IMR-90 (cell line): ENCODE measurements around the gene MUC5B. TPM values are rescaled to one million over a fixed set of nuclear protein-coding genes. Genes with fewer than 3 reads are reported as not detected.

ENCODE experiments used
- ATAC-seq: fragments of 200-7000 bp; cut with Tn5 transposase; 2 replicates; pipeline ENCODE4 v1.9.1; 2020; ENCODE audit warnings: low read depth, mild to moderate bottlenecking, moderate library complexity
- BruUV-seq: library from RNA; stranded (reverse); fragments of 400-500 nt; replicated peaks from 2 replicates; lab custom pipeline; 2021; lab: Mats Ljungman, UMichigan
- CTCF ChIA-PET: fragments of 300-600 bp; formaldehyde crosslinking; extraction: SDS; loops from one replicate; lab custom pipeline; 2021; ENCODE audit warnings: antibody characterized with exemption; lab: Yijun Ruan, JAX
- POLR2A ChIA-PET: fragments of 300-600 bp; sonication (Branson Sonifier 250); formaldehyde crosslinking; loops from one replicate; lab custom pipeline; 2022; ENCODE audit warnings: antibody characterized with exemption; ENCODE audit not compliant: unreplicated experiment; lab: Charles Lee
- DNase-seq: peaks from one replicate; pipeline ENCODE4 v3.0.0; 2013
- H2AFZ ChIP-seq: replicated peaks from 2 replicates; pipeline ENCODE3; 2013; ENCODE audit warnings: low read length, mild to moderate bottlenecking; ENCODE audit not compliant: poor library complexity
- H2AK5ac ChIP-seq: 2 replicates; pipeline ENCODE4 v1.6.1; 2013; ENCODE audit warnings: low read depth, low read length, inconsistent platforms
- H2AK9ac ChIP-seq: replicated peaks from 2 replicates; pipeline ENCODE3; 2013; ENCODE audit warnings: mild to moderate bottlenecking, low read depth, low read length, moderate library complexity; ENCODE audit not compliant: poor library complexity
- H2BK120ac ChIP-seq: 2 replicates; pipeline ENCODE4 v1.6.1; 2013; ENCODE audit warnings: low read depth, low read length, inconsistent platforms
- H2BK15ac ChIP-seq: 3 replicates; pipeline ENCODE4 v1.6.1; 2013; ENCODE audit warnings: low read depth, low read length, inconsistent platforms
- H2BK20ac ChIP-seq: 2 replicates; pipeline ENCODE4 v1.6.1; 2013; ENCODE audit warnings: low read depth, mild to moderate bottlenecking, inconsistent platforms, low read length, moderate library complexity
- H2BK5ac ChIP-seq: 2 replicates; pipeline ENCODE4 v1.6.1; 2013; ENCODE audit warnings: mild to moderate bottlenecking, low read depth, low read length, inconsistent platforms; ENCODE audit not compliant: poor library complexity, severe bottlenecking
- H3K14ac ChIP-seq: replicated peaks from 2 replicates; pipeline ENCODE4 v1.6.1; 2013; ENCODE audit warnings: low read depth, low read length, inconsistent platforms
- H3K18ac ChIP-seq: 2 replicates; pipeline ENCODE4 v1.6.1; 2013; ENCODE audit warnings: low read depth, low read length, control low read depth
- H3K23ac ChIP-seq: 2 replicates; pipeline ENCODE4 v1.6.1; 2013; ENCODE audit warnings: low read depth, low read length, inconsistent platforms
- H3K27ac ChIP-seq: 2 replicates; pipeline ENCODE4 v1.5.1; 2013; ENCODE audit warnings: mild to moderate bottlenecking, control low read depth, low read length; ENCODE audit not compliant: insufficient read depth
- H3K27me3 ChIP-seq: 2 replicates; pipeline ENCODE4 v1.6.1; 2013; ENCODE audit warnings: low read length; ENCODE audit not compliant: control insufficient read depth, insufficient read depth
- H3K36me3 ChIP-seq: 2 replicates; pipeline ENCODE4 v1.6.1; 2013; ENCODE audit warnings: low read length, mixed read lengths; ENCODE audit not compliant: control insufficient read depth, insufficient read depth
- H3K4ac ChIP-seq: 2 replicates; pipeline ENCODE4 v1.6.1; 2013; ENCODE audit warnings: low read depth, low read length, inconsistent platforms
- H3K4me1 ChIP-seq: 2 replicates; pipeline ENCODE4 v1.6.1; 2013; ENCODE audit warnings: low read length, mixed read lengths; ENCODE audit not compliant: control insufficient read depth, insufficient read depth
- H3K4me2 ChIP-seq: 2 replicates; pipeline ENCODE4 v1.6.1; 2013; ENCODE audit warnings: low read depth, mild to moderate bottlenecking, control low read depth, low read length, moderate library complexity
- H3K4me3 ChIP-seq: 2 replicates; pipeline ENCODE4 v1.5.1; 2013; ENCODE audit warnings: low read depth, mild to moderate bottlenecking, control low read depth, low read length, moderate library complexity; ENCODE audit not compliant: insufficient read depth
- H3K56ac ChIP-seq: 2 replicates; pipeline ENCODE4 v1.6.1; 2013; ENCODE audit warnings: low read length, inconsistent platforms; ENCODE audit not compliant: insufficient read depth; ENCODE audit errors: extremely low read depth
- H3K79me1 ChIP-seq, 2 experiments: 2 replicates each; pipeline ENCODE4 v1.6.1; 2013; ENCODE audit warnings: low read length in 2 of 2, inconsistent platforms in 1 of 2, low read depth in 1 of 2
- H3K9ac ChIP-seq: 2 replicates; pipeline ENCODE4 v1.6.1; 2013; ENCODE audit warnings: low read depth, low read length, control low read depth
- H3K9me1 ChIP-seq: 2 replicates; pipeline ENCODE4 v1.6.1; 2013; ENCODE audit warnings: low read length, inconsistent platforms; ENCODE audit not compliant: insufficient read depth
- H3K9me3 ChIP-seq: 2 replicates; pipeline ENCODE4 v1.6.1; 2013; ENCODE audit warnings: low read length; ENCODE audit not compliant: control insufficient read depth, insufficient read depth
- H4K20me1 ChIP-seq: 2 replicates; pipeline ENCODE4 v1.6.1; 2013; ENCODE audit warnings: low read length, inconsistent platforms; ENCODE audit not compliant: insufficient read depth
- H4K5ac ChIP-seq: 2 replicates; pipeline ENCODE4 v1.6.1; 2013; ENCODE audit warnings: mild to moderate bottlenecking, low read depth, low read length, control low read depth
- H4K8ac ChIP-seq, 2 experiments: 2 replicates each; pipeline ENCODE4 v1.6.1; 2013; ENCODE audit warnings: low read depth in 2 of 2, low read length in 2 of 2, control low read depth in 1 of 2, inconsistent platforms in 1 of 2
- H4K91ac ChIP-seq: 2 replicates; pipeline ENCODE4 v1.6.1; 2013; ENCODE audit warnings: low read depth, low read length, inconsistent platforms; ENCODE audit not compliant: insufficient read depth
- CEBPB ChIP-seq: IDR thresholded peaks from 2 replicates; pipeline ENCODE4 v1.6.1; 2012; ENCODE audit warnings: low read depth, low read length, improper control_type of control experiment
- CTCF ChIP-seq: conservative IDR thresholded peaks from 2 replicates; pipeline ENCODE4 v1.5.1; 2012; ENCODE audit warnings: mild to moderate bottlenecking, low read depth, low read length, improper control_type of control experiment
- FOS ChIP-seq: fragments of 150-350 bp; IDR thresholded peaks from 2 replicates; pipeline ENCODE4 v1.6.1; 2016; ENCODE audit warnings: low read depth, low read length
- NFE2L2 ChIP-seq: fragments of 150-350 bp; IDR thresholded peaks from 2 replicates; pipeline ENCODE4 v1.6.1; 2016; ENCODE audit warnings: low read depth, mild to moderate bottlenecking, low read length
- RAD21 ChIP-seq: IDR thresholded peaks from 2 replicates; pipeline ENCODE4 v1.6.1; 2012; ENCODE audit warnings: low read length, improper control_type of control experiment
- SMC3 ChIP-seq: fragments of 150-350 bp; IDR thresholded peaks from 2 replicates; pipeline ENCODE4 v1.6.1; 2016; ENCODE audit warnings: low read depth, mild to moderate bottlenecking, antibody characterized with exemption, low read length, moderate library complexity
- WGBS, 2 experiments: methylation state at CpG; one replicate each; pipeline versions ENCODE4 v1.1.5 to v1.1.7; 2013; ENCODE audit warnings: missing lambda C conversion rate in 2 of 2; ENCODE audit not compliant: insufficient read length in 1 of 2; ENCODE audit errors: extremely low coverage in 2 of 2; 5-methylcytosine and 5-hydroxymethylcytosine counted together
- dilution Hi-C: fragments of 300-500 bp; cut with HindIII; formaldehyde crosslinking; loops from one replicate; pipeline ENCODE4 v1.14.3; 2018; ENCODE audit warnings: low sequenced_read_pairs; ENCODE audit not compliant: unreplicated experiment
- in situ Hi-C: fragments of 300-500 bp; cut with MboI; formaldehyde crosslinking; loops from 3 replicates; pipeline ENCODE4 v1.14.3; 2019; ENCODE audit warnings: low sequenced_read_pairs, inconsistent platforms, mixed read lengths
- intact Hi-C: fragments of 100-400 bp; cut with micrococcal nuclease; formaldehyde crosslinking; loops from 2 replicates; pipeline ENCODE4 v1.10.0; 2022
- polyA plus RNA-seq, 3 experiments: library from polyadenylated mRNA; depleted of rRNA; stranded (reverse); fragments of >200 nt; gene quantifications; 2 replicates each; pipeline ENCODE4 v1.2.3, GENCODE V29; 2012; ENCODE audit warnings: low replicate concordance in 1 of 3
- total RNA-seq: library from RNA; depleted of rRNA; stranded (reverse); fragments of >200 nt; gene quantifications from 2 replicates; pipeline ENCODE4 v1.2.3, GENCODE V29; 2012
- TF ChIP-seq, protein P1 (sequence below): fragments of 150-350 bp; IDR thresholded peaks from 2 replicates; pipeline ENCODE4 v1.6.1; 2017; ENCODE audit warnings: mild to moderate bottlenecking, antibody characterized with exemption, low read length, low read depth

The MUC5B gene
- total and polyA plus RNA-seq, 2 of the 4 experiments (the other 2 are of a cell fraction) = not detected

DNA sequence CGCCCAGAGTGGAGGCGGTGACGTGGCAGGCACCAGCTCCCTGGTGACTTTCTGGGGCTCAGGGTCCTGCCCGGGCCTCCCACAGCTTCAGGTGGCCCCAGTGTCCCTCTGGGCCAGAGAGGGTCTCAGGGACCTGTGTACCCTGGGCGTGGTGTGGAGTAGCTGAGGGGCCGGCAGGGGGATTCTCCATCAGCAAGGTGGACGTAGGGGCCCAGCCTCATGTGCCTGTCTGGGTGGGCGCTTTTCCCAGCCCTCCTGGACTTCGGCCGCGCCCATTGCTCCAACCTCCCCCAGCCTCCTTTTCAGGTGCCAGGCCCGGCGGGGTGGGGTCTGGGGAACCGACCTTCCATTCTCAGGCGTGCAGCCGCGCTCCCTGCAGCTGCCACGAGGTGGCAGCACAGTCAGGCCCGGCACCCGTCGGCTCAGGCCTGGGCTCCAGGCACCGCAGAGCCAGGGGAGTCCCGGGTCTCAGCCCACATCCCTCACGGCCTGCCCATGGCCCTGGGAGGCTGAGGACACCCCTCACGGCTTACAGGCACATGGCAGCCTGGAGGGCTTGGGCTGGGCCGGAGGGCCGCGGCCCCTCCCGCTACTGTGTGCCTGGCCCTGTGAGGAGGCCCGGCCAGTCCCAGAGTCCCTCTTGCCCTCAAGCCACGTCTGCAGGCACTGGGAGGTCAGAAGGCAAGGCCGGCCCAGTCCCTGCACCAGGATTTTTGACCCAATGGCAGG lies 19.9 kb upstream of the MUC5B start:
- 3% methylated on average over 15 of the region's 32 CpGs; no CpG with 5 or more reads in 1 of the 2 experiments for WGBS, 2 experiments
- DNase-seq (peak; percentile 12), ATAC-seq (peak; percentile 97)
- dilution Hi-C loops (no loop called here), intact Hi-C loops (loop anchor here (1.0 to 2.0 kb wide), 2 partner anchors 88 to 312 kb away; no protein-coding TSS in a partner anchor), in situ Hi-C loops (loop anchor here (25.0 kb wide), 1 partner anchor 309 kb away; no protein-coding TSS in a partner anchor)
- peak; percentile 86 for TF ChIP-seq CTCF
- TF ChIP-seq SMC3 = peak; percentile 81
- TF ChIP-seq, protein P1, sequence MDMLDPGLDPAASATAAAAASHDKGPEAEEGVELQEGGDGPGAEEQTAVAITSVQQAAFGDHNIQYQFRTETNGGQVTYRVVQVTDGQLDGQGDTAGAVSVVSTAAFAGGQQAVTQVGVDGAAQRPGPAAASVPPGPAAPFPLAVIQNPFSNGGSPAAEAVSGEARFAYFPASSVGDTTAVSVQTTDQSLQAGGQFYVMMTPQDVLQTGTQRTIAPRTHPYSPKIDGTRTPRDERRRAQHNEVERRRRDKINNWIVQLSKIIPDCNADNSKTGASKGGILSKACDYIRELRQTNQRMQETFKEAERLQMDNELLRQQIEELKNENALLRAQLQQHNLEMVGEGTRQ = no peak
- peak; percentile 84 for TF ChIP-seq RAD21
- no peak for TF ChIP-seq CEBPB
- no peak for TF ChIP-seq NFE2L2
- TF ChIP-seq FOS = no peak
- Histone ChIP-seq H4K91ac (no peak overlapping the region), H4K20me1 (no peaks in the 10 kb centered on the region; the same call in 1 of the 2 replicates), H3K14ac (no peak overlapping the region), H3K4ac (no peak overlapping the region), H2AK5ac (no peak overlapping the region), H3K9ac (no peak overlapping the region), H2BK20ac (no peak overlapping the region), H2BK15ac (no peak overlapping the region), H3K4me1 (no peaks in the 10 kb centered on the region), H3K4me3 (no peak overlapping the region), H3K9me1 (no peaks in the 10 kb centered on the region), H3K36me3 (no peaks in the 10 kb centered on the region), H2BK120ac (no peak overlapping the region), H3K27me3 (peaks cover 16% of the 10 kb centered on the region; the same call in 1 of the 2 replicates), H3K23ac (no peak overlapping the region), H4K8ac (no peak overlapping the region), H3K27ac (no peak overlapping the region), H3K18ac (no peak overlapping the region), H2AK9ac (peak overlapping the region; percentile 55), H3K56ac (no peak overlapping the region), H3K9me3 (no peaks in the 10 kb centered on the region), H3K4me2 (no peak overlapping the region), H4K5ac (no peak overlapping the region), H2BK5ac (no peak overlapping the region), H2AFZ (peak overlapping the region; percentile 84), H3K79me1 (no peaks in the 10 kb centered on the region)
- BruUV-seq = no TSS peak
- ChIA-PET POLR2A (no interaction called here), CTCF (interaction anchor here (0.9 kb wide), 1 partner anchor 26 kb away, joined by 3 read pairs; no protein-coding TSS in a partner anchor)
